ENCODE measurements around the gene MTHFD1.
A peak's percentile ranks its signal among the peaks of the same experiment; 100 is the strongest.

MTHFD1 gene

DNA sequence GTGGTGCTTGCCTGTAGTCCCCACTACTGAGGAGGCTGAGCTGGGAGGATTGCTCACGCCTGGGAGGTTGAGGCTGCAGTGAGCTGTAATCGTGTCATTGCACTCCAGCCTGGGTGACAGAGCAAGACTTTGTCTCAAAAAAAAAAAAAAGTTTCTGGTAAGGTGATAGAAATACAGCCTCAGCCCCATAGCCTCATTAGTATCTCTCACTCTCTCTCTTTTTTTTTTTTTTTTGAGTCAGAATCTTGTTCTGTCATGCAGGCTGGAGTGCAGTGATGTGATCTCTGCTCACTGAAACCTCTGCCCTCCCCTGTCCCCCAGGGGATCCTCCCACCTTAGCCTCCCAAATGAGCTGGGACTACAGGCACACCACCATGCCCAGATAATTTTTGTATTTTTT, 19.2 kb downstream of the MTHFD1 start:
- no peak for DNase-seq

DNA sequence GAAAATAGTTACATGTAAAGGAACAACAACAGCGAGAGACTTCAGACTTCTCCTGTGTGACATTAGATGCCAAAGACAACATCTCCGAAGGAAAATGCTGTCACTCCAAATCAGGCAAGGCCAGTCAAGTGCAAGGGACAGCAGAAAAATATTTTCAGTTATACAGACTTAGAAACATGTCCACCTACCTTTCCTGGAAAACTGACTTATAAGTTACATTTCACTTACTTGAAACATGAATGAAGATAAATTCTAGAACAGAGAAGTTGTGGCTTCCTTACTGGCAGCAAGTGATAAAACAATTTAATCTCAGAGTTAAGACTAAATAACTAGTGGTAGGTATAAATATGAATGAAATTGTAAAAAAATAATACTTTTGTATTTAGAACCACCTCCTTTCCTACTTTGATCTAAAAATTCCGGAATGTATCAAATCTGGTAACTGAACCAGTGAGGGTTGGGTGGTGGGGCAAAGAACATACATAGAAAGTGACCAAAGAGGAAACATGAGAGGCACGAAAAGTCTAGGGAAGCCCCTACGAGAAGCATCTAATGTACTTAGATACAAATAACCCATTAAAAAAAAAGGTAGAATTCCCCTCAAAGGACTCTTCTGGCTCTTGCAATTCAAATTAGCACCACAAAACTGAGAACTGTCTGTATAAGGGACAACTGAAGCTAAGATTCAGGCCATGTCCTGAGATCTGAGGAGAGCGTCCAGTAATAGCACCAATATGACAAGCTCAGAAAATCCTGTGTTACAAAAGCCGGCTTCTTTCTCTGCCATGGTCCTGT, 21.2 kb downstream of the MTHFD1 start:
- no peak for DNase-seq

DNA sequence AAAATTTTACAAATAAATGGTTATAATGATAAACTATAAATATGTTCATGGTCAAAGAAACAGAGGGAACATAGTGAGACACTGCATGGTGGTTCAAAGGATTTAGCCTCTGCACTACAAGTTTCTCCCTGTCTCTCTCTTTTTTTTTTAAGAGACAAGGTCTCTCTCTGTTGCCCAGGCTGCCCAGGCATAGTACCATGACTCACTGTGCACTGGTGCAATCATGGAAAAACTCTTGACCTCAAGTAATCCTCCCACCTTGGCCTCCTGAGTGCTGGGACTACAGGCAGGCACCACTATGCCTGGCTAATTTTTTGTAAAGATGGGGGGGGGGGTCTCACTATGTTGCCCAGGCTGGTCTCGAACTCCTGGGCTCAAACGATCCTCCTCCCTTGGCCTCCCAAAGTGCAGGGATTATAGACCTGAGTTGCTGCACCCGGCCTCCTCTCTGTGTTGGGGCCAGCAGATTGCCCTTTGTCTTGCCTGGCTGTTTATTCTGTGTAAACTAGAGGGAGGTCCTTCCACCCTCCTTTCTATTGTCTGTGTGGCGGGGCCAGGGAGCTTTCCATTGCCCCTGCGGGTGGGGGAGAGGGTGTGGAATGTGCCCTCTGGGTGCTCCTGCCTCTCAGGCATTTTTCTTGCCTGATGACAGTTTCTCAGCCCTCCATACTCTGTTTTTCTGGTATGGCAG, 22.1 kb downstream of the MTHFD1 start:
- DNase-seq, result no peak

DNA sequence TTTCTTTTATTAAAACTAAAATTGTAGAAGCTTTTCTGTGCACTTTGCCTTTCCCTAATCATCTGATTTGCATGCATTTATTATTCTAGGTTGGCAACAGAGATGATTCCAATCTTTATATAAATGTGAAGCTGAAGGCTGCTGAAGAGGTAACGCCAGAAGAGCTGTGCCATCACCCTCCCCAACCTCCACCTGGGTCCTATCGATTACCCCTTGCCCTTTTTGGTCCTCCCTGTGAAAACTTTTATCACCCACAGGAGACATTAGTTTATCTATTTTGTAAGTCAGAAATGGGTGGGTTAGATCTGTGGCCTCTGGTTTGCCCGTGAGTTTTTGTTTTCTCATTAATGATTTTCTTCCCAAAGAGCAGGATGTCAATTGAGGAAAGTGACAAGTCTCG, 22.8 kb downstream of the MTHFD1 start:
- DNase-seq, result no peak

DNA sequence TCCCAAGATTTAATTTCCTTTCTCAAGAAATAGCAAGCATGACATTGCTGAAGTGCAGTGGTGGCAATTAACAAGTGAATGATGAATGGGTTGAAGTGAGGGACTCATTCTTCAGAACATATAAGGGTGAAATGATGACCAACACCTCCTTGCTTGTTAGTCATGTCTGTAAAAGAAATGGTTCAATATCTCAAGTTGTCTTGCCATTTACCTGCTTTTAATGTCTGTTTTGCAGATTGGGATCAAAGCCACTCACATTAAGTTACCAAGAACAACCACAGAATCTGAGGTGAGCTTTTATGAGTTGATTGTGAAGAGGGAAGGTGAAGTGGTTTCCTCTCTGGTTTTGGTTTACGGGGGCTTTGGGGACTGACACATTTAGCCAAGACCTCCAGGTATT, 24.1 kb downstream of the MTHFD1 start:
- no peak for DNase-seq

DNA sequence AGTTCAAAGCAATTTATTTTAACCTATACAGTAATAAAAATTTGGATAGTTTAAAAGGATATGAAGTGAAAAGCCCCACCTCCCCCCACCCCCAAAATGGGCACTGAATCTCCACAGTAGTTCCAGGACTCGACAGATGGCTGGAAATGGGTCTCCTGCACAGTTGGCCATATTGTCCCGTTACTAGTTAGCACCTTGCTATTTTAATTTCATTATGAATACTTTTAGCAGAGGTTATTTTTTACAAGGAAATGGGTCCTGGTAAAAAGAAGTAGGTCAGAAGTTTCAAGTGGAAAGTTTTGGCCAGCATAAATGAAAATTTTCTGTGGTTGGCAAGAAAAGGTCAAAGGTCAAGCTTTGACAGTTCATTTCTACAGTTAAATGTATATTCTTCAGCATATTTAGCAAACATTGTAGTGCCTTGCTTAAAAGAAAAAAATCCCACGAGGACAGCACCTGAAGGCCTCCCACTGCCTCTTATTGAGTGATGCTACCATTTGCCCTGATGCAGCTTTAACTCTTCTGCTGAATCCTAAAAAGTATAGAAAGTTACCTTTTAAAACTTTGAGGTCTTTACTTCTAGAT, 28.3 kb downstream of the MTHFD1 start:
- DNase-seq, result no peak

DNA sequence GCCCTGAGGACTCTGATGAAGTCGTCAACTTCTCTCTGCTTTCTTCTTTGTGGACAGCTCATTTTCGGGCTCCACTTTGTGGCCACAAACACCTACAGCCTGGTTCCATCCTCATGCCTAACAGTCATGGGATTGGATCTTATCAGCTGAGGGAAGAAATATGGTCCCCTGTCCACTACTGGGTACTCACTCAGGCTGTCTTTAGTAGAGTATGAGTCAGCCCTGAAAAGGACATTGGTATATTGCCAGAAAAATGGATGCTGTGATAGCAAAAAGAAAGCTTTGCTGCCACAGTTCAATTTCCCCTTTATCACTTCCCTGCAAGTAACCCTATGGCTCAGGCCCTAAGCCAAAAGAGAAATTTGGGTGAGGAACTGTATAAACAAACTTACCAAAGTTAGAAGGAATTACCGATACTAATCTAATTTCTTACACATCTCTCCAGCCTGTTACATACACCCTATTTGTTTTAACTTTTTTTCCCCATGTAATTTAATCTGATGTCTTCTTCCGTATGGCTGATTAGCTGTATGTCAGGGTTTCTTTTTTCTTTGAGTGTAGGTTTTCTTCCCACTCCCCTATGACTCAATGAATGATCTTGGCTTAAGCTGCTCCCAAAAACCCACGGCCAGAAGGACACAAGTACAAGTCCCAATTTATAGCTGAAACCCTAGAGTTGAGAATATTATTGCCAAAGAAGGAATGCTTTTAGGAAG, 29.1 kb downstream of the MTHFD1 start:
- DNase-seq, result no peak

DNA sequence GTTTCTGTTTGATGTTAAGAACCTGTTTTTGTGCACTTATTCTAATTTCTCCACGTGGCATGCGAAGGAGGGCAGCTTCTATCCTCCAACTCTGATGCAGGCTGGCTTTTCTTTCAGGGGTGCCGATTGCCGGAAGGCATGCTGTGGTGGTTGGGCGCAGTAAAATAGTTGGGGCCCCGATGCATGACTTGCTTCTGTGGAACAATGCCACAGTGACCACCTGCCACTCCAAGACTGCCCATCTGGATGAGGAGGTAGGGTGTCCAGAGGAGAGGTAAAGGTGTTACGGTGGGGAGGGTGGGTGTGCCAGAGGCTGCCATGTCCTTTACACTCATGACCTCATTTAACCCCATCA, 29.6 kb downstream of the MTHFD1 start:
- DNase-seq, result no peak

DNA sequence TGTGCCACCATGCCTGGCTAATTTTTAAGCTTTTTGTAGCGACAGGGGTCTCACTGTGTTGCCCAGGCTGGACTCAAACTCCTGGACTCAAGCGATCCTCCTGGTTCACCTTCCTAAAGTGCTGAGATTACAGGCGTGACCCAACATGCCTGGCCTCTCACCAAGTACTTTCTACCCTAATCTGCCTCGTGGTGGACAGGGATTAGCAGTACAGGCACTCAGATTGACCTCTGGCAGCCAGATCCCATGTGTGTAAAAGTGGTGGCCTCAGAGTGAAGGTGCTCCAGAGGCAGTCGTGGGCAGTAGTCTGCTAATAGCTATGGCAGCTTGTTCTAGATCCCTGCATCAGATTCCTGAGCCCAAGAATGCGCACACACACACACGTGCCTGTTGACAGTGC, 30.9 kb downstream of the MTHFD1 start:
- no peak for DNase-seq

DNA sequence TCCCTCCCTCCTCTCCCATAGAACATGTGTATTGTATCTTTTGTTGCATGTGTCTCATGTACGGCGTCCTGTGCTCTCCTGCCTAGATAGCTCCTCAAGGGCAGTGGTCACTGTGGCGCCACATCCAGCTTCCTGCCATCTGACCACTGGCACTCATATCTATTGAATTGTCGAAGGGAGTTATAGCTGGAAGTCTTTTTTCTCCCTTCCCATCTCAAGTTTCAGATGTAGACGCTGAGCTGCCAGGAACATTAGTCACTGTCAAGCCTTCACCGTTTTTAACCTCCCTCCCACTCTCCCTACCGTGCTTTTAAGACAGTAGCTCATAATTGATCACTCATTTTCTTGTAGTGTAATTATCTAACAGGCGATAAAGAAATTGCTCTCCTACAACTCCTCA, 33.0 kb downstream of the MTHFD1 start:
- no peak for DNase-seq

DNA sequence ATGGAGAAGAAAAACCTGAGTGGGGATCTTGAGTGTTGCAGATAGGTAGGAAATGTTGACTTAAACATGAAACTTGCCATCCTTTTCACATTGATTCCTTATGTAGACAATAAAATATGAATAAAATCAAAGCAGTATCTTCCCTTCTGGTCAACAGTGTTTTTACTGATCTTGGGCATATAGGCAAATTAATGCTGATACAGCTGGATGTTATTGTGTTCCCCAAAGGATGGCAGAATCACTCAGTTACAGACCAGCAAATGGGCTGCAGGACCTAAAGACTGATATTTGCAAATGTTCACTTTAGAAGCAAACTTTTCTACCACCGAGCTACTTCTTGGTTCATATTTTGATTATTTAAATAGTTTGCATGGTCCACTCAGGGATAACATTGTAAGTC, 33.9 kb downstream of the MTHFD1 start:
- DNase-seq, result no peak

DNA sequence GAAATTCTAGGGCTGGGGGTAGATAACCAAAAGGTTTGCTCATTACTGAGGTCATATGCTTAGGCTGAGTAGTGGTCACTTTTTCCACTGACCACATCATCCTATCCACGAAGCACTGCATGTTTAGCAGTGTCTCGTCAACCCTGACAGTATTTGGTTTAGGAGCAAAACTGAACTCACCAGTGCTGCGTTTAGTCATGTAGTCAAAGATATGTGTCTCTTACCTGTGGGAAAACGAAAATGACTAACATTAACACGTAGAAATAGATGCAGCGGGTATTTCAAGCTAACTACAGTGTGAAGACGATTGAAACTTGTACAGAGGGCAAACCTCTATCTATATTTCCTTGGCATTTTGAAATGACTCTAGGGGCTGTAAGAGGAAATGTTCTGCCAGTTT, 34.6 kb downstream of the MTHFD1 start:
- DNase-seq, result peak in 1 of 5 donors; percentile 40

DNA sequence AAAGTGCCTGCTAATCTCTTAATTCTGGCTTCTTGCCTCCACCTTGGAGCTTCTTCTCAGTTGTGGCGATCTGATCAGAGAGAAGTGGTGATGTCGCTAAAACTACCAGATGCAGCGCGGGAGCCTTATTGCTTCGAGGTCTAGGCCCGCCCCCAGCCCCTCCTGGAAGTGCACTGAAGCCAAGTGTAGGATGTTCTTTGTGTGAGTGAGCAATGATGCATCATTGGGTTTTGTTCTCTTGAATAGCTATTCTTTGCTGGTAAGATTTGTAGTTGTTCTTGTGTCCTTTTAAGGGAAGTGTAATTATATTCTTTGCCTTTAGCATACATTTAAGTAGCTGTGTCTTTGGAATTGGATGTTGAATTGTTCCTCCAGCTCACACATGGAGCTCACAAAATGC, 35.8 kb downstream of the MTHFD1 start:
- DNase-seq, result no peak

DNA sequence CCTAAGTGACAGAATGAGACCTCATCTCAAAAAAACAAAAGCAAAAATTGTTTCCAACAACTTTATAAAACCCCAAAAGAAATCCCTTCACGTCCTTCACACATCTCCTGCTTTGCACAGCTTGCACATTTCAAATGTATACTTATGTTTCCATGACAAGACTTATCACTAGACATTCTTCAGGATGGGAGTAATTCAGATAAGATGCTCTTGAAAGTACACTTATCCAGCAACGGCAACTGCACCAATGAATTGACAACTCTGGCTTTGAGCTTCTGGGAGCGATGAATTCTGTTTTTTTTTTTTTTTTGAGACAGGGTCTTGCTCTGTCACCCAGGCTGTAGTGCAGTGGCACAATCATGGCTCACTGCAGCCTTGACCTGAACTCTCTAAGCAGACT, 46.4 kb downstream of the MTHFD1 start:
- no peak for DNase-seq

DNA sequence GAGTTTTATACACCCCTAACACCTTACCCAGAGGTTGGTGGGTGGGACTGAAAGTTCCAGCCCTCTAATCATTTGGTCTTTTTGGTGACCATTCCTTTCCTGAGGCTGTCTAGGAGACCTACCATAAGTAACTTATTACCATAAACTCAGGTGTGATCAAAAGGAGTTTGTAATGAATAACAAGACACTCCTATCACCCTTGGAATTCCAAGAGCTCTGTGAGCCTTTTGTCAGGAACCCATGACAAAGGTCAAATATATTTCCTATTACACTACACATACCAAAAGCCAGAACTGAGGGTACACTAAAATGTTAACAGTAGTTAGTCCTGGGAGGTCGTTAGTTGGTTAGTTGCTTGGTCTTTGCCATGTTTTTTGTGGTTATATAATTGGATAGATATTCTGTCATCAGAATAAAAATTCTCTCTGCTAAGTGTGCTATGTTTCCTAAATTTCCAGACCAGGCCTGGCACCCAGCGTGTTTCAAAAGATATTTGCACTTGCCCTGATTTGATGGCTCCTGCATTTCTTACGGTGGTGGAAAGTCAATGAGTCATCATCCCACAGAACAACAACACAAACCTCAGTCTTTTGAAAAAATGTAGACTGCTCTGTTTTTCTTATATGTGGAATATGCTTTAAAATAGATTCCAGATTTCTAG, 50.2 kb downstream of the MTHFD1 start:
- DNase-seq, result no peak

DNA sequence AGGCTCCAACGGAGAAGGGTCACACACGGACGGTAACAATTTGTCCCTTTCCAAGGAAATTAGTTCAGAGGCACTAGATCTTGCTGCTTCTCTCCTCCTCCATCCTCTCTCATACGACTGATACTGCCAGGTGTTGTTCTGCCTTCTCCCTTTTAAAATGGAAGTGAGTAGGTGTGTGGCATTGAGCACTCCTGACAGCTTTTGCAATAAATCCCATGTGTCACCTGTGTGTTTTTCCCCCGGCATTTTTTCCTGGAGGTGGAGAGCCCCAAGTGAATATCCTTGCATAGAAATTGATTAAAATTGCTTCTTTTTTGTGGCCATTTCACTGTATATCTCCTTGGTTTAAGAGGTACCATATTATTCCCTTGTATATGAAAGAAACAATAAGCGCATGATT, 51.0 kb downstream of the MTHFD1 start:
- DNase-seq, result no peak

DNA sequence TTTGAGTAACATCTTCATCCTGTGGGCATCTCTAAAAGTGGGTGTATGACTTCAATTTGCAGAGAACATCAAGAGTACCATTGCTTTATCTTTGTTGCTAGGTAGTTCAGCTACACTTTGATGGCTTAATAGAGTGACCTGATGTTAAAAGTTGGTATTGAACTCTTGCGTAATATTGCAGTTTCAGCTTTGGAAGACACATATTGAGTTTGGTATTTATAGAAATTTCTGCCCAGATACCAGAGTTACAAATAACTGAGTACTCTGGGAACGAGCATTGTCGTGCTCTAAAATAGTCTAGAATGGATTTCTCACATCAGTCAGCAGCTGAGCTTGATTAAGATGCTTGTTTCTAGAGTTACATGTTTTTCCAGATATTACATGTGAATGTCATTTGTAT, 52.3 kb downstream of the MTHFD1 start:
- no peak for DNase-seq

DNA sequence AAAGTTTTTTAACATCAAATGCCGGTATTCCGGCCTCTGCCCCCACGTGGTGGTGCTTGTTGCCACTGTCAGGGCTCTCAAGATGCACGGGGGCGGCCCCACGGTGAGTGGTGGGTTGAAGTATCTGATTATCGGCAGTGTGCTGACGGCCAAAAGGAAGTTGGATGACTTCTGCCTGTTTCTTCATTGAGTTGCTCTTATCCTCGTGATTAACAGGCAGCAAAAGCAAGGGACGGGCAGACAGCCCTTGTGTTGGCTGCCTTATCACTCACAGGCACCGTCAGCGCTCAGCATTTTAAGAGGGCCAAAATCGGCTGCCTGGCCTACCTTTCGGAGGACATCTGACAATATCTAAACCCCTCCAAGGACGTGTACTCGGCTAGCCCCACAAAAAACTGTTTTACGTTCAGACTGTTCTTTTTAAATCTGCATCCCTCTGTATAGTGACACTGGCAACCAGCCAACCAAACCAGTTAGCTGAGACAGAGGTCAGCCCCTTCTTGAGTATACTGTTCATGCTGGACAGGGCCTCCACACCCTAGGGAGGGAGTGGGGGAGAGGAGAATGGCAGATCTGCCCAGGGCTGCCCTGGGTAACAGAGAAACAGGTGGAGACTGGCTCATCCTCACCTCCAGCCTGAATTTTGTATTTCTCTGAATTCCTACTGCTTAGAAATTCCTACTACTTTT, 54.3 kb downstream of the MTHFD1 start:
- DNase-seq, result no peak

DNA sequence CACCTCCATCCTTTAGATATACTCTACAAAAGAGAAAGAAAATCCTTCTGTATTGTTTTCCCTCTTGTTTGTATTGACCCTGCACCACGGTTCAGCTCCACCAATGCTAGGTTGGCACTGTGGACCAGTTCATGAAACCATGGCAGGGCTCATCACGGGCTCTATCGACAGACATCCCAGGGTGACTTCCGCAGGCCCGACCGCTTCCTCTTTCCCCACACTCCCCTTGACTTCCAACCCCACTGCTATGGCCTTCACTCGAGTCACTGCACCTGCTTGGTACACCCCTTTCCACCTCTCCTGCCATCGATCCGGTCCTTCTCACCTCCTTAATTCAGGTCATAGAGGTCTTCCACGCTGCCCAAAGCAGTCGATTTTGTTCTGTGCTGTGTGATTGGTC, 56.0 kb downstream of the MTHFD1 start:
- DNase-seq, result no peak

DNA sequence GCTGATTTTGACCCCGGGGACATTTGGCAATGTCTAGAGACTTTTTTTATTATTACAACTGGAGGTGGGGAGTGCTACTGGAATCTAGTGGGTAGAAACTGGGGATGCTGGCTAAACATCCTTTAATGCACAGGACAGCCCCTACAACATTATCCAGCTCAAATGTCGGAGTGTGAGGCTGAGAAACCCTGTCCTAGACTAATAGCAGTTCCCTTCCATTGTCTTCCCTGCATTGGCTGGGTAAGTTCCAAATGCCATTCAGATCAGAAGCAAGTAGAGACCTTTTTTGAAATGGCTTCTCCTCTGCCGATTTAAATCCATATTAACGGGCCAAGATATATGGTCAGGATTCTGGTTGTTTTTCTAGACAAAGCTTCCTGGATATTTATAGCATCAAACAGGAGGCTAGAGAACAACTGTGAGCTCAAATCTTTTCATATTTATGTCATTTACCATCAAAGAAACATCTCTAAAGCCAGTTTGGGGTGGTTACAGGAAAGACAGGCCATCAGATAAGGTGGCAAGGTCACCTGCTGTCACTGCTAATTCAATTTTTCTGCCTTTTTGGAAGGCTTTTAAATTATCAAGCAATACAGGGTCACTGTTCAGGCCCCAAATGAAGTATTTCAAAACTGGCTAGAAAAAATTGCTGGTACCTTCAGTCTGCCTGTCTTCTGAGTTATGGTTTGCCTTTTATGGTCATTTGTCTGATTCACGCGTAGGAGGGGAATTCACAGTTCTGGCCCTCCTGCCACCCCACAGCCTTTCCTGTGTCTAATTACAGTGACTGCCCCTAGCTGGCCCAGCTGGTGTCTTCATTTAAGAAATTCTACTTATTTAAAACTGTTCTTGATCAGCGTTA, 57.1 kb downstream of the MTHFD1 start:
- DNase-seq, result peak in 3 of 5 donors; percentile 11 to 69 (median 15)

DNA sequence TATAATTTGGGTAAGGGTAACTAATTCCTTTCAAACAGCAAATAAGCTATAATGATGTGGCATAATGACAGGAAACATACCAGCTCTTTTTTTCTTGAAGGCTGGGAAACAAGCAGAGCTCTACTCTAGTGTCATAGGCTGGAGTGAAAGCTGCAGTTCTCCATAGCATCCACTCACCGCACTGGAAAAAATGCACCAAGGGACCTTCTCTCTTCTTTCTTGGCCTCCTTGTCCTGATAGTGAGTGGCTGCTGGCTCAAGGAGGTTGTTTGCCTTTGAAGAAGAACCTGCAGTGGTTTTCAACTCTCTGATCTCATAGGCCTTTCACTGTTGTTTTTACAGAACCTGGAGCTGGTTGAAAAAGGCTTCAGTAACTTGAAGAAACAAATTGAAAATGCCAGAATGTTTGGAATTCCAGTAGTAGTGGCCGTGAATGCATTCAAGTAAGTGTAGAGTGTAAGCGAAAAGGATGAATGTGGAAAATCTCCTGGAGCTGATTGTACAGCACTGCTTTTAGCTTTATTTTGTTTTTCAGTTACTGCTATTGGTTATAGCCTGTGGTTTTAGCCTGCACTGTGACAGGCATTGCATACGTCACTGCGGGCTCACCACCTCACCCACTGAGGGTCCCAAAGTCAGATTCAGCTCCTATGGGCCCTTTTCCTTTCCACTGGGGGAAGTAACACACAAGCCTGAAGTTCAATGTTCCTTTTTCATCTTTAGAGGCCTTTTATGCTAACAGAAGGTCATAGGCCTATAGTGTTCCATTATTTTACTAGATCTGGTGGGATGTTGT, 59.9 kb downstream of the MTHFD1 start:
- DNase-seq, result no peak

Measured in T-helper 1 cell (primary cell).